Ishikawa (cell line): ENCODE measurements around the gene FAM120A.

Experiments used
- EGR1 ChIP-seq: IDR thresholded peaks from 2 replicates; pipeline ENCODE4 v1.6.1; 2012
- EP300 ChIP-seq: IDR thresholded peaks from 2 replicates; pipeline ENCODE4 v1.6.1; 2012; ENCODE audit warnings: borderline replicate concordance
- TCF12 ChIP-seq: IDR thresholded peaks from 2 replicates; pipeline ENCODE4 v1.6.1; 2012; ENCODE audit warnings: low read depth
- TEAD4 ChIP-seq: IDR thresholded peaks from 2 replicates; pipeline ENCODE4 v1.6.1; 2012
- YY1 ChIP-seq: IDR thresholded peaks from 2 replicates; pipeline ENCODE4 v1.6.1; 2012; ENCODE audit warnings: low read depth
- TF ChIP-seq, protein P1 (sequence below): IDR thresholded peaks from 2 replicates; pipeline ENCODE4 v1.6.1; 2012; ENCODE audit warnings: low read depth, mild to moderate bottlenecking

DNA sequence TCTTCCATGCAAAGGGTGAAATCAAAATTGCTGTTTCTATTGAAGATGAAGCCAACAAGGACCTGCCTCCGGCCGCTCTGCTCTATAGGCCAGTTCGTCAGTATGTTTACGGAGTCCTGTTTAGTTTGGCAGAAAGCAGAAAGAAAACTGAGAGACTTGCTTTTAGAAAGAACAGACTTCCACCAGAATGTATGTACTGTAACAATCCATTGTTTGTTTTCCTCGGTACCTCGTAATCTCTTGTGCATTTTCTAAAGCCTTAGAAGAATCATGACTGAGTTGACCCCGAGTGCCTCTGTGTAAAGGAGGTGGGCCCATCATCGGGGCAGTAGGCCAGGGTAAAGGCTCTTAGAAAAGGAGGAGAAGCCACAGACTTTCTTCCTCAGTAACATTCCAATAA, 80.7 kb downstream of the FAM120A start:
- TF ChIP-seq, protein P1, sequence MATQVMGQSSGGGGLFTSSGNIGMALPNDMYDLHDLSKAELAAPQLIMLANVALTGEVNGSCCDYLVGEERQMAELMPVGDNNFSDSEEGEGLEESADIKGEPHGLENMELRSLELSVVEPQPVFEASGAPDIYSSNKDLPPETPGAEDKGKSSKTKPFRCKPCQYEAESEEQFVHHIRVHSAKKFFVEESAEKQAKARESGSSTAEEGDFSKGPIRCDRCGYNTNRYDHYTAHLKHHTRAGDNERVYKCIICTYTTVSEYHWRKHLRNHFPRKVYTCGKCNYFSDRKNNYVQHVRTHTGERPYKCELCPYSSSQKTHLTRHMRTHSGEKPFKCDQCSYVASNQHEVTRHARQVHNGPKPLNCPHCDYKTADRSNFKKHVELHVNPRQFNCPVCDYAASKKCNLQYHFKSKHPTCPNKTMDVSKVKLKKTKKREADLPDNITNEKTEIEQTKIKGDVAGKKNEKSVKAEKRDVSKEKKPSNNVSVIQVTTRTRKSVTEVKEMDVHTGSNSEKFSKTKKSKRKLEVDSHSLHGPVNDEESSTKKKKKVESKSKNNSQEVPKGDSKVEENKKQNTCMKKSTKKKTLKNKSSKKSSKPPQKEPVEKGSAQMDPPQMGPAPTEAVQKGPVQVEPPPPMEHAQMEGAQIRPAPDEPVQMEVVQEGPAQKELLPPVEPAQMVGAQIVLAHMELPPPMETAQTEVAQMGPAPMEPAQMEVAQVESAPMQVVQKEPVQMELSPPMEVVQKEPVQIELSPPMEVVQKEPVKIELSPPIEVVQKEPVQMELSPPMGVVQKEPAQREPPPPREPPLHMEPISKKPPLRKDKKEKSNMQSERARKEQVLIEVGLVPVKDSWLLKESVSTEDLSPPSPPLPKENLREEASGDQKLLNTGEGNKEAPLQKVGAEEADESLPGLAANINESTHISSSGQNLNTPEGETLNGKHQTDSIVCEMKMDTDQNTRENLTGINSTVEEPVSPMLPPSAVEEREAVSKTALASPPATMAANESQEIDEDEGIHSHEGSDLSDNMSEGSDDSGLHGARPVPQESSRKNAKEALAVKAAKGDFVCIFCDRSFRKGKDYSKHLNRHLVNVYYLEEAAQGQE, result no peak
- TF ChIP-seq TEAD4 (no peak), EGR1 (no peak), EP300 (no peak), TCF12 (no peak), YY1 (no peak)
